Smooth muscle cell (in vitro differentiated cells): ENCODE results near the gene TXLNA. TPM values are rescaled to one million over a fixed set of nuclear protein-coding genes. Genes with fewer than 3 reads are reported as not detected.

Experiments
- DNase-seq: peaks from one replicate; lab custom pipeline; 2025; ENCODE audit not compliant: unreplicated experiment; lab: John Stamatoyannopoulos, UW
- H2AFZ ChIP-seq: fragments of 200-600 bp; sonication (generic); 2 replicates; pipeline ENCODE4 v1.6.0; 2016; ENCODE audit warnings: antibody characterized with exemption, low read depth, mild to moderate bottlenecking
- H3F3A ChIP-seq: fragments of 200-600 bp; sonication (generic); 2 replicates; pipeline ENCODE4 v1.6.0; 2017; ENCODE audit warnings: antibody characterized with exemption, low read depth
- H3K27ac ChIP-seq: fragments of 200-600 bp; sonication (generic); 2 replicates; pipeline ENCODE4 v1.5.1; 2016; ENCODE audit warnings: low read depth, mild to moderate bottlenecking
- H3K27me3 ChIP-seq: fragments of 200-600 bp; sonication (generic); 2 replicates; pipeline ENCODE4 v1.6.1; 2016; ENCODE audit warnings: low read depth, mild to moderate bottlenecking
- H3K36me3 ChIP-seq: fragments of 200-600 bp; sonication (generic); 2 replicates; pipeline ENCODE4 v1.5.1; 2016; ENCODE audit warnings: low read depth
- H3K4me1 ChIP-seq: fragments of 200-600 bp; sonication (generic); 2 replicates; pipeline ENCODE4 v1.5.1; 2016; ENCODE audit warnings: low read depth
- H3K4me2 ChIP-seq: fragments of 200-600 bp; sonication (generic); 2 replicates; pipeline ENCODE4 v1.6.0; 2016; ENCODE audit warnings: mild to moderate bottlenecking
- H3K4me3 ChIP-seq: fragments of 200-600 bp; sonication (generic); 2 replicates; pipeline ENCODE4 v1.5.1; 2016; ENCODE audit warnings: mild to moderate bottlenecking
- H3K79me2 ChIP-seq: fragments of 200-600 bp; sonication (generic); 2 replicates; pipeline ENCODE4 v1.6.0; 2016; ENCODE audit warnings: low read depth, mild to moderate bottlenecking
- H3K9ac ChIP-seq: fragments of 200-600 bp; sonication (generic); 2 replicates; pipeline ENCODE4 v1.6.0; 2016; ENCODE audit warnings: low read depth
- H3K9me3 ChIP-seq: fragments of 200-600 bp; sonication (generic); replicated peaks from 2 replicates; pipeline ENCODE4 v1.5.1; 2016; ENCODE audit warnings: low read depth
- H4K20me1 ChIP-seq: fragments of 200-600 bp; sonication (generic); 2 replicates; pipeline ENCODE4 v1.6.0; 2016; ENCODE audit warnings: low read depth
- CTCF ChIP-seq: fragments of 200-600 bp; sonication (generic); IDR thresholded peaks from 2 replicates; pipeline ENCODE4 v1.5.1; 2017; ENCODE audit warnings: borderline replicate concordance, mild to moderate bottlenecking, antibody characterized with exemption; ENCODE audit not compliant: insufficient read depth, poor library complexity, severe bottlenecking
- WGBS: methylation state at CpG from one replicate; pipeline ENCODE4 v1.1.7; 2016; ENCODE audit warnings: low lambda C conversion rate; 5-methylcytosine and 5-hydroxymethylcytosine counted together
- polyA plus RNA-seq: library from polyadenylated mRNA; unstranded; fragments of >200 nt; fragmentation: Nextera tagmentation; extraction: Ambion mirVana; gene quantifications from 2 replicates; pipeline ENCODE4 v1.2.1, GENCODE V29; 2016
- total RNA-seq: library from RNA; depleted of rRNA; stranded (reverse); fragments of >200 nt; gene quantifications from 2 replicates; pipeline ENCODE4 v1.2.3, GENCODE V29; 2014

The TXLNA gene
- total and polyA plus RNA-seq, 2 experiments from 2014 or later, result 42.0 to 42.7 TPM

- peak within 1 kb of the TSS; percentile 69 for H2AFZ ChIP-seq
- no peaks in the 10 kb centered on the region for H3K79me2 ChIP-seq
- H3F3A ChIP-seq, result peaks cover 39% of the 10 kb centered on the region
- peak within 1 kb of the TSS; percentile 99 for H3K27ac ChIP-seq
- H3K9me3 ChIP-seq, result no peaks in the 10 kb centered on the region
- H4K20me1 ChIP-seq, result peaks cover 11% of the 10 kb centered on the region
- no peaks in the 10 kb centered on the region for H3K27me3 ChIP-seq
- H3K9ac ChIP-seq, result peak within 1 kb of the TSS; percentile 97
- DNase-seq, result peak; percentile 76
- peak within 1 kb of the TSS; percentile 96 for H3K4me2 ChIP-seq
- WGBS, result under 1% methylated on average over 34 of the region's 34 CpGs
- H3K36me3 ChIP-seq, result no peaks in the 10 kb centered on the region
- peaks cover 18% of the 10 kb centered on the region for H3K4me1 ChIP-seq
- peak within 1 kb of the TSS; percentile 72 for H3K4me3 ChIP-seq
- TF ChIP-seq CTCF, result no peak
Observed at GRCh38 chr1:32200226-32201010, 20.9 kb downstream of the TXLNA start, which contains the start of gene CCDC28B. Gene CCDC28B (plus strand): TSS chr1:32200595. CDS start chr1:32201936, 1,341 bp downstream.

- Histone ChIP-seq H3K4me3 (peak overlapping the region; percentile 72), H4K20me1 (peaks cover 8% of the 10 kb centered on the region), H3K4me1 (peaks cover 20% of the 10 kb centered on the region), H3K79me2 (no peaks in the 10 kb centered on the region), H3K27ac (peak overlapping the region; percentile 99), H3K9ac (peak overlapping the region; percentile 97), H3F3A (peaks cover 31% of the 10 kb centered on the region), H2AFZ (no peak overlapping the region), H3K27me3 (no peaks in the 10 kb centered on the region), H3K9me3 (no peaks in the 10 kb centered on the region), H3K36me3 (no peaks in the 10 kb centered on the region), H3K4me2 (peak overlapping the region; percentile 96)
- peak; percentile 62 for DNase-seq
- no peak for TF ChIP-seq CTCF
- 9% methylated on average over 19 of the region's 26 CpGs for WGBS
Observed at GRCh38 chr1:32201011-32201855, 21.8 kb downstream of the TXLNA start.

- Histone ChIP-seq H3K27ac (peak overlapping the region; percentile 72), H3K9ac (peak overlapping the region; percentile 97), H4K20me1 (no peaks in the 10 kb centered on the region), H3K27me3 (no peaks in the 10 kb centered on the region), H3K4me1 (peaks cover 11% of the 10 kb centered on the region), H3K4me3 (peak overlapping the region; percentile 83), H3K4me2 (peak overlapping the region; percentile 99), H3F3A (peaks cover 8% of the 10 kb centered on the region), H3K36me3 (no peaks in the 10 kb centered on the region), H3K79me2 (no peaks in the 10 kb centered on the region), H3K9me3 (no peaks in the 10 kb centered on the region), H2AFZ (peak overlapping the region; percentile 18)
- 29% methylated on average over 26 of the region's 26 CpGs for WGBS
- no peak for TF ChIP-seq CTCF
- no peak for DNase-seq
Observed at GRCh38 chr1:32204943-32205361, 25.5 kb downstream of the TXLNA start.
